GM21786 (cell line): ENCODE data around the gene N4BP2.
"Not testable (repeated sequence)": the region's sequence is repeated elsewhere in the genome, so short reads cannot be mapped to it uniquely, and the experiment has no call there.

ENCODE experiments used
- ATAC-seq: cut with Tn5 transposase; IDR thresholded peaks from one replicate; pipeline ENCODE4 v1.9.1; 2021; ENCODE audit not compliant: unreplicated experiment

The N4BP2 gene

DNA sequence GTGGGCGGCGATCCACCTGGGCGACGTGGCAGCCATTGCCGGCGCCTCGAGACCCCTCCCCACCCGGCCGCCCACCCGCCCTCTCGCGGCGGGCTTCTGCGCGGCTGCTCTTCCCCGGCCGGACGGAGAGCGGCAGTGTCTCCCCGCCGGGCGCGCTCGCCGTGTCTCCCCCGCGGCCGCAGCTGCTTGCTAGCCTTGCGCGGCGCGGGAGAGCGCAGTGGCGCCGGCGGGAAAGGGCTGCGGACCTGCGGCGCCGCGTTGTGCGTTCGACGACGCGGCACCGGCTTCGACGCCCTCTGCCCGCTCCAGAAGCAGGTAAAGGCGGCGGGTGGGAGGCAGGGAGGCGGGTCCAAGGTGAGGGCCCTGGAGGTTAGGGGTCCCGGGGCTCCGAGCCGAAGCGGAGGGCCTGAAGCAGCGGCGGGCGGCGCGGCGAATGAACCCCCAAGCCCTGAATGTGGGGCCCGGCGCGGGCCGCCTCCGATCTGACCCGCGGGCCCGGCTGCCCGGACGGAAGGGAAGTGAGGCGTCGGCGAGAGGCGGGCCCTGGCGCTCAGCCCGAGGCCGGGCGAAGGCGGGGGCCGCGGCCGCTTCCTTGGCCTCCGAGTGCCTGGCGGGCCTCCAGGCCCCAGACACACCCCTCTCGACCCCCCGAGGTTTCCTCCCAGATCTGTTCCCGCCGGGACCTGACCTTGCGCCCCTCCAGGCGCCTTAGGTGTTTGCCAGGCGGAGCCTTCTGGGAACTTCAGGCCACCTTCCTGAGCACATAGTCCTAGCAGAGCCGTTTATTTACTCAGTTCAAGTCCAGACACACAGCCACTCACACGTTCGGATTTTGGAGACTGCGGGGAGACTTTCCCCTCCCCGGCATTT lies at the start of gene N4BP2:
N4BP2 (plus strand) TSS at position 135 of the 870 bp plus-strand sequence. CDS start 40,491 bp downstream, outside the sequence.
- ATAC-seq, result peak; percentile 42

DNA sequence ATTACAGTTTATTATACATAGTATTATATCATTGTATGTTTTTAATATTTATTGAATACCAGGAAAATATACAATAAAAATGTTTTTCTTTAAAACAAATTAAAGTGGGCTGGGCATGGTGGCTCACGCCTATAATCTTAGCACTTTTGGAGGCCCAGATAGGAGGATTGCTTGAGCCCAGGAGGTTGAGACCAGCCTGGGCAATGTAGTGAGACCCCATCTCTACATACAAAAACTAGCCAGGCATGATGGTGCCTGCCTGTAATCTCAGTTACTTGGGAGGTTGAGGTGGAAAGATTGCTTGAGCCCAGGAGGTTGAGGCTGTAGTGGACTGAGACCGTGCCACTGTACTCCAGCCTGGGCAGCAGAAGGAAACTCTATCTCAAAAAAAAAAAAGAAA lies 40.6 kb upstream of the N4BP2 start:
- ATAC-seq, result no peak

DNA sequence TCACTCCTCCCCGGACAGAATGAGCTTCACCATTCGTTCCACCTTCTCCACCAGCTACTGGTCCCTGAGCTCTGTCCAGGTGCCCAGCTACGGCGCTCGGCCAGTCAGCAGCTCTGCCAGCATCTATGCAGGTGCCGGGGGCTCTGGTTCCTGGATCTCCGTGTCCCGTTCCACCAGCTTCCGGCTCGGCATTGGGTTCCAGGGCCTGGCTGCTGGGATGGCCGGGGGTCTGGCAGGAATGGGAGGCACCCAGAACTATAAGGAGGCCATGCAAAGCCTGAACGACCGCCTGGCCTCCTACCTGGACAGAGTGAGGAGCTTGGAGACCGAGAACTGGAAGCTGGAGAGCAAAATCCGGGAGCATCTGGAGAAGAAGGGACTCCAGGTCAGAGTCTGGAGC lies 36.4 kb upstream of the N4BP2 start:
- ATAC-seq, result no peak

DNA sequence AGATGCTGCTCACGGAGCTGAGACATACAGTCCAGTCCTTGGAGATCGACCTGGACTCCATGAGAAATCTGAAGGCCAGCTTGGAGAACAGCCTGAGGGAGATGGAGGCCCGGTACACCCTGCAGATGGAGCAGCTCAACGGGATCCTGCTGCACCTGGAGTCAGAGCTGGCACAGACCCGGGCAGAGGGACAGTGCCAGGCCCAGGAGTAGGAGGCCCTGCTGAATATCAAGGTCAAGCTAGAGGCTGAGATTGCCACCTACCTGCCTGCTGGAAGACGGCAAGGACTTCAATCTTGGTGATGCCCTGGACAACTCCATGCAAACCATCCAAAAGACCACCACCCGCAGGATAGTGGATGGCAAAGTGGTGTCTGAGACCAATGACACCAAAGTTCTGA lies 35.5 kb upstream of the N4BP2 start:
- ATAC-seq, result not testable (repeated sequence)

DNA sequence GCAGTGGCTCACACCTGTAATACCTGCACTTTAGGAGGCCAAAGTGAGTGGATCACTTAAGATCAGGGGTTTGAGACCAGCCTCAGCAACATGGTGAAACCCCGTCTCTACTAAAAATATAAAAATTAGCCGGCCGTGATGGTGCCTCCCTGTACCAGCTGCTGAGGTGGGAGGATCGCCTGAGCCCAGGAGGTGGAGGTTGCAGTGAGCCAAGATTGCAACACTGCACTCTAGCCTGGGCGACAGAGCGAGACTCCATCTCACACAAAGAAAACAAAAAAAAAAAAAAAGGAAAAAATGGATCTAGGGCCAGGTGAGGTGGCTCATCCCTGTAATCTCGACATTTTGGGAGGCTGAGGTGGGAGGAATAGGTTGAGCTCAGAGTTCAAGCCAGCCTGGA lies 32.6 kb upstream of the N4BP2 start:
- not testable (repeated sequence) for ATAC-seq

DNA sequence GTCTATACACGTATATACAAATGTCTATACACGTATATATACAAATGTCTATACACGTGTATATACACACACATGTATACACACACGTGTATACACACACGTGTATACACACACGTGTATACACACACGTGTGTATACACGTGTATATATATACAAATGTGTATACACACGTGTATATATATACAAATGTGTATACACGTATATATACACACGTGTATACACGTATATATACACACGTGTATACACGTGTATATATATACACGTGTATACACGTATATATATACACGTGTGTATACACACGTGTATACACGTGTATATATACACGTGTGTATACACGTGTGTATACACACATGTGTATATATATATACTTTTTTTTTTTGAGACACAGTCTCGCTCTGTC lies 23.9 kb upstream of the N4BP2 start:
- no peak for ATAC-seq

DNA sequence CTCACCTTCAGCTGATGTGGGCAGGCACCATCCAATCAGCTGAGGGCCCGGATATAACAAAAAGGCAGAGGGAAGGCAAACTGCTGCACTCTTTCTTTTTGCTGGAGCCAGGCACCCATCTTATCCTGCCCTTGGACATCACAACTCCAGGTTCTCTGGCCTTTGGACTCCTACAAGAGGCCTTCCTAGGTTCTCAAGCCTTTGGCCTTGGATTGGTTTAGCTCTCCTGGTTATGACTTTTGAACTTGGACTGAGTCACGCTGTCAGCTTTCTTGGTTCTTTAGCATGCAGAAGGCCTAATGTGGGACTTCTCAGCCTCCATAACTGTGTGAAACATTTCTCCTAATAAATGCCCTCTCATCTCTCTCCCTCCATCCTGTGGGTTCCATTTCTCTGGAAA lies 23.0 kb upstream of the N4BP2 start:
- ATAC-seq, result no peak

DNA sequence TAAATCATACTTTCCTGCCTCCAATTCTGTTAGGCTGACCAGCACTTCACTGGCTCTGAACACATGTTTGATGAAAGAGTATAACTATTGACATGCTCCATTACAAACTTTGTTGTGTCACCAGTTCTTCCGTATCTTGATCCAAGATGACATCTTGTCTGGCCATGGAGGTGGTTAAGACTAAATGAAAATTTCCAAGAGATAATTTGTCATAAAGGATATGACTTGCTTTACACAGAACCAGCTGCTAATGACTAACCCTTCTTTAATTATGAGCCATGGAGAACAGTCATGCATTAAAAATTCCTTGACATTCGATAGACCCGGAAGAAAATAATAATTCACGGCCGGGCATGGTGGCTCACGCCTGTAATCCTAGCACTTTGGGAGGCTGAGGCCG lies 17.7 kb upstream of the N4BP2 start:
- no peak for ATAC-seq

DNA sequence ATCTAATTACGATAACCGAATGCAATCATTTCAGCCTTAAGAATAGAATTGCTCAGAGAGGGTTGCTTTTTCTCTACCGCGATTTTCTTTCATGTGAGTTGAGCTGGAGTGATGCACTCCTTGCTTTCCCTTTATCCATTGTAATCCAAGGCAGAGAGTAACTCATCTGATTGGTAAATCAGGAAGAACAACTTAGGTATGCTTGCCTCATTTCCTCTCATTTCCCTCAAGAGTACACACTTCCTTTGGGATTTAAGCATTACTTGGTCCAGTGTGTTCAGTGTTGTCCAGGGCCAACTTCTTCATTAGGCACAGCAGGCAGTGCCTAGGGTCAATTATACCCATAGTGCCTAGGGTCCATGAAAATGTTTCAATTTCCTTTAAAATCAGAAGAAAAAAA lies 15.7 kb upstream of the N4BP2 start:
- ATAC-seq, result no peak

DNA sequence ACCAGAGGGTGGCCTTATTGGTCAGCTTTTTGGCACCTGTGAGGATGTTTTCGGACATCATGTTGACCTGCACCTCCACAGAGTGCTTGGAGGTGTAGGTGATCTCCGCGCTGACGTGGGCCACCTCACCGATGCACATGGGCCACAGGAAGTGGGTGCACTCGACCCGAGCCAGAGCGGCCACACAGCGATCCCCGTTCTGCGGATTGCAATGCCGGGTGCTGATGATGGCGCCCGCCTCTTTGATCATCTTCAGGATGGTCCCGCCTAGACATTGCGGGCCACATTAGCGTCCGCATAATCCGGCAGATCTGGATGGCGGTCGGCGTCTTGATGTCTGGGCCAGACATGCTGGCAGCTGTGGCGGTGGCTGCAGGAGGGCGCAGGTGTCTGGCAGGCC lies 12.9 kb upstream of the N4BP2 start:
- no peak for ATAC-seq

DNA sequence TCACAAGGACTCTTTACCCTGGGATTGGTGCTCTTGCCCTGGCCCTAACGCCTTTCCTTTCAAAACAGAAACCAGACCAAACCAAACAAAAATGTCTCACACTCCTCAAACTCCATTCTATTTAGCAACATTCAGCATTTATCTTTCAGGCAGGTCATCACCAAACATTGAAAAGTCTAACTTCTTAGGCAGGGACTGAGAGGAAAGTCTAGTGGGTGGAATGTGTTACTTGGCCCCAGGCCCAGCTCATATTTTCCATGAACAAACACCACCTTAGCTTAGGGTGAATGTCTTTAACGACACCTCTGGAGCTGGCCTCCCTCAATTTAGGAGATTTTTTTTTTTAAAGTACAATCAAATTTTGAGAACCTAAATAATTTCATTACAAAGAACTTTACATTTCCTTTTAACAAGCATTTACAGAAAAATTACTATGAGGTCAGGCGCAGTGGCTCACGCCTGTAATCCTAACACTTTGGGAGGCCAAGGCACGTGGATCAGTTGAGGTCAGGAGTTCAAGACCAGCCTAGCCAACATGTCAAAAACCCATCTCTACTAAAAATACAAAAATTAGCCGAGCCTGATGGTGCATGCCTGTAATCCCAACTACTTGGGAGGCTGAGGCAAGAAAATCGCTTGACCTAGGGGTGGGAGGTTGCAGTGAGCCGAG lies 10.2 kb upstream of the N4BP2 start:
- ATAC-seq, result no peak

DNA sequence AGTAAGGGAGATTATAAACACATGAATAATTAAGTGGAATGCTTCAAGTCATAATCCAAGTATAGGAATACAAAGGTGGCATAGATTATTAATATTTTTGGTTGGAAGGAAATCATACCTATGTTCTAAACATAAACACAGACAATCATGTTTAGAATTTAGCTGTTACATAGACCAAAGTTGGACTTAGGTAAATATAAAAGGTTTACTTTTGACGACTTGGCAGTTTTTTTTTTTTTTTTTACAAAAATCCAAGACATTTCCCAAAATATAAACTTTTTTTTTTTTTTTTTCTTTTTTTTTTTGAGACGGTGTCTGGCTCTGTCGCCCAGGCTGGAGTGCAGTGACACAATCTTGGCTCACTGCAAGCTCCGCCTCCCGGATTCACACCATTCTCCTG lies 3.5 kb upstream of the N4BP2 start:
- ATAC-seq, result no peak

DNA sequence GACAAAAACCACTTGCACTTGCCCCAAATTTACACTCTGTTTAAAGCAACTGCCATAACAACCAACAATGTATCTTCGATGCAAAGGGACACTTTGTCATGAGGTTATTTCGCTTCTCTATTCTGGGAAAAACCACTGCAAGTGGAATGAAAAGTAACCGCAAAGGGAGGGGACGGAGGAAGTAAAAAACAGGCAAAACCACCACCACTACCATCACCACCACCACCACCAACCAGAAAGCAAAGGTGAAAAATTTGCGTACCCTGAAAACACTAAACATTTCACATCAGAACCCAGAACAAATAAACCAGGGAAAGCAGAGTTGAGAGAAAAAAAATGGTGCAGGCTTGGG lies 1.2 kb upstream of the N4BP2 start:
- no peak for ATAC-seq

DNA sequence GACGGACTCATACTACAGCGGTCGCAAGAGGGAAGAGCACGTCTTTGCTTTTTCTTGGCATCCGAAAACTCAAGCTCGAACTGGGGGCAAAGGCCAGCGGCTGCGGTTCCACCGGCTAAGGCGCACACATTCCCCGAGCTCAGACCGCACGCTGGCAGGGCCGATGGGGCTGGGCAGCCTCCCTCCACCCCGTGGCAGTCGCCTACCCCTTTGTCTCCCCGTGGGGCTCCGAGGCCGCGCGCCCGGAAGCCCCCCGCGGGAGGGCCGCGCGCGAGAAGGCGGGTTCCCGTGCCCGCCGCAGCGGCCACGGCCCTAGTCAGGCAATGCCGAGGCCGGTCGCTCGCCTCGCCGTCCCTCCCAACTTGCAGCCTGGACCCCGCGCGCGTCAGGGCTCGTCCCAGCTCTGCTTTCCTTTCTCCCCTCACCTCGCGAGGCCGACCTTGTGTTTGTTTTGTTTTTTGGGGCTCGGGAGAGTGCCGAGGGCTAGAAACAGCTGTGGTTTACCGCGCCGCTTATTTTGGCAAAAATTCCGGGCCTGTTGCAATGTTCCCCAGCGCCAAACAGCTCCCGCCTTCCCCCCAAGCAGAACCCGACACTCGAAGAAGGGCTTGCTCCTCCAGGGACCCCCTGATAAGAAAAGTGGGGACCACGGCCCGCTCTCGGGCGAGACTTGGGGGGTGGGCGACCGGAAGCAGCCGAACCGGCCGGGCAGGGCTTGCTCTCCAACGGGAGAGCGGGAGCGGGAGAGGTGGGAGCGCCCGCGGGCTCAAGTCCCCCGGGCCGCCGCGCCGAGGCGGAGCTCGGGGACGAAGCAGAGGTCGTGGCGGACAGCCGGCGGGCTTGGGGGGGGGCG lies 561 bp upstream of the N4BP2 start:
- ATAC-seq, result peak; percentile 15

DNA sequence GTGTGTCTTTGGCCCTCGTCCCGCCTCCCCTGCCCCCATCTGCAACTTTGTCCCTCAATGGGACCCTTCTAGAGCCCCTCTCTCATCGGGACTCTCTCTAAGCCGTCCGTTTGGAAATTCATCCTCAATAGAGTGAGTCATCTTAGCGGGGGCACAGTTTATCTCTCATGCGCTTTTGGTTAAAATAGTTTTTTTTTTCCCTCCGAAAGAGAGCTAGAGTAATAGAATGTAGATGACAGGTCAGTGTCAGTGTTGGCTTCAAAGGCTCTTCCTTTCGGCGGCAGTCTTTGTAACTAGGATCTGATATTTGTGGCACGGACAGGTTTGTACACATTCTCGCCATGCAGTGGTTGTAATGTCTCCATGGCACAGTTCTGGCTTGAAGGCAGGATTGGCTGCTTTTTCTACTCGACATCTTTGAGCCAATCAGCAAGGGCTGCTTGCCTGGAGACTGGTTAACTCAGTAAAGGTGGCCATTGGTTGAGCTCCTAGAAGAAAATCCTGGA lies 989 bp downstream of the N4BP2 start:
- peak; percentile 75 for ATAC-seq

DNA sequence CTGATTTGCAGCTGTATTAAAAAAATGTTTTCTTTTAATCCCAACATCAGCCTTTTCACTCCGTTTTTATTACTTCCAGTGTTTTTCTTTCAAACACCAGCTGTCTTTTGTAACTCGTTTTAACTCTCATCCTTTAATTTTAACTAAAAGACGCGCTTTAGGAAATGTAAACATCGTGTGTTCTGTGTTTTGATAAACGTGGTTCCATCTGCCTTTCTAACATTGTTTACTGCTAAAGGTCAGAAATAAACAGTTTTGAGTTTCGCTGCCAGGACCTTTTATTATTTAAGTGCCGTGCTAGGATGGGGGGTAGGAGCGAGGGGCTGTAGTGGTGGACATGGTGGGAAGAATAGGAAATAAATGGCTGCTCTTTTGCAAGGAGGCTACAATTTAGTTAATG lies 1.5 kb downstream of the N4BP2 start:
- no peak for ATAC-seq

DNA sequence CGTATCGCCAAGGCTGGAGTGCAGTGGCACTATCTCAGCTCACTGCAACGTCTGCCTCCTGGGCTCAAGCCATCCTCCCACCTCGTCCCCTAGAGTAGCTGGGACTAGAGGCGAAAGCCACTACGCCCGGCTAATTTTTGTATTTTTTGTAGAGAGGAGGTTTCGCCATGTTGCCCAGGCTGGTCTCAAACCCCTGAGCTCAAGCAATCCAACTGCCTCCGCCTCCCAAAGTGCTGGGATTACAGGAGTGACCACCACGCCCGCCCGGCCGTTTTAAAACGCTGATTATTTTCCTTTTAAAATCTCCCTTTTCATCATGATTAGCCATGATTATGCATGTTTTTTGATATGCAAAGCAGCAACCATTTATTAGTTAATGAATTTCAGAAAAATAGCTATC lies 2.2 kb downstream of the N4BP2 start:
- ATAC-seq, result no peak

DNA sequence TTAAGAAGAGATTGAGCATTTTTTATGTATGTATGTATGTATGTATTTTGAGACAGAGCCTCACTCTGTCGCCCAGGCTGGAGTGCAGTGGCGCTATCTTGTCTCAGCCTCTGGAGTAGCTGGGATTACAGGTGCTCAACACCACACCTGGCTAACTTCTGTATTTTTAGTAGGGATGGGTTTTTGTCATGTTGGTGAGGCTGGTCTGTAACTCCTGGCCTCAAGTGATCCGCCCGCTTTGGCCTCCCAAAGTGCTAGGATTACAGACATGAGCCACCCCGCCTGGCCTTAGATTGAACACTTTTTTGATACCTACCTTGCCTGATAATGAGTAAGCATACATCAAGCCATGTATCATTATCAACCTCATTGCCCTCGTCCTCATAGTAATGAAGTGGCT lies 2.7 kb downstream of the N4BP2 start:
- no peak for ATAC-seq

DNA sequence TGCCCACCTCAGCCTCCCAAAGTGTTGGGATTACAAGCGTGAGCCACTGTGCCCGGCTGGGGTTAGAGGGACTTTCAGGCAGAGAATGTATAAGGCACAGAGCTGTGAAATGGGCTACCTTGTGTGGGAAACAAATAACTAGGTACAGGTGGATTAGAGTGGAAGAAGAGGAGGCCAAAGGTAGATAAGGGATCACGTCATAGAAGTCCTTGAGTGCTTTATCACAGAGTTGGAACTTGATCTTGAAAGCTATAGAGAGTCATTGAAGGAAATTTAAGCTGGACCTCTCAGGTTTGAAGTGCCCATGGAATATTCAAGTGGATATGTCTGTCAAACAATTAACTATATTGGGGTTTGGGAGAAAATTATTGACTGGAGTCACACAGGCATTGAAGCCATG lies 8.4 kb downstream of the N4BP2 start:
- ATAC-seq, result no peak

DNA sequence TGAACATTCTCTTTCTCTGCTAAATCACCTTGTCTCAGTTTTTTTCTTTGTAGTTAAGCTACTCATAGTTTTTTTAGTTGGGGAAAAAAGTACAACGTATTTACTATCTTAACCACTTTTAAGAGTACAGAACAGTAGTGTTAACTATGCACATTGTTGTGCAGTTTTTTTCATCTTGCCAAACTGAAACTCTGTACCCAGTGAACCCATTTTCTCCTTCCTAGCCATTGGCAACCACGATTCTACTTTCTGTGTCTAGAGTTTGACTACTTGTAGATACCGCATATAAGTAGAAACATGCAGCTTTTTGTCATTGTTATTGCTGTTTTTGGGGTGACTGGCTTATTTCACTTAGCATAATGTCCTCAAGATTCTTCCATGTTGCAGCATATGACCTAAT lies 10.0 kb downstream of the N4BP2 start:
- no peak for ATAC-seq

DNA sequence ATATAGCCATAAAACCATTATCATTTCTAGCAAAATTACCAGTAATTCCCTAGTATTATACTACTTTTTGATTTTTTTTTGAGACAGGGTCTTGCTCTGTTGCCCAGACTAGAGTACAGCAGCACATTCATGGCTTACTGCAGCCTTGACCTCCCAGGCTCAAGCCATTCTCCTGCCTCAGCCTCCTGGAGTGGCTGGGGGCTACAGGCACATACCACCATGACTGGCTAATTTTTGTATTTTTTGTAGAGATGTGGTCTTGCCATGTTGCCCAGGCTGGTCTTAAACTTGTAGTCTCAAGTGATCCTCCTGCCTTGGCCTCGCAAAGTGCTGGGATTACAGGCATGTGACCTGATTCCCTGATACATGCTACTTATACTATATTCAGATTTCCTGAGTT lies 13.7 kb downstream of the N4BP2 start:
- no peak for ATAC-seq

DNA sequence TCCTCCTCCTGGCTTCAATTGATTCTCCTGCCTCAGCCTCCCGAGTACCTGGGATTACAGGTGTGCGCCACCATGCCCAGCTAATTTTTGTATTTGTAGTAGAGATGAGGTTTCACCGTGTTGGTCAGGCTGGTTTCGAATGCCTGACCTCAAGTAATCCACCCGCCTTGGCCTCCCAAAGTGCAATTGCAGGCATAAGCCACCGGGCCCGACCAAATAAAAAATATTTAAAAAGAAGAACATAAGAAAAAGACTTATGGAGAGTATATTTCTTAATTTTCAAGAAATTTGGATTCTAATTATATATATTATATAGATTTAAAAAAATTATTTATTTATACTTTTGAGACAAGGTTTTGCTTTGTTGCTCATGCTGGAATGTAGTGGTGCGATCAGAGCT lies 29.8 kb downstream of the N4BP2 start:
- ATAC-seq, result no peak
